DMS114 treated with DMSO at 0.1 percent for 48 hours (cell line): Measurements from ENCODE around the gene WWP2.
"Not testable (repeated sequence)": the region's sequence is repeated elsewhere in the genome, so short reads cannot be mapped to it uniquely, and the experiment has no call there.

Experiments
- DNase-seq: peaks from one replicate; lab custom pipeline; 2025; ENCODE audit not compliant: unreplicated experiment; lab: John Stamatoyannopoulos, UW

WWP2 gene

DNA sequence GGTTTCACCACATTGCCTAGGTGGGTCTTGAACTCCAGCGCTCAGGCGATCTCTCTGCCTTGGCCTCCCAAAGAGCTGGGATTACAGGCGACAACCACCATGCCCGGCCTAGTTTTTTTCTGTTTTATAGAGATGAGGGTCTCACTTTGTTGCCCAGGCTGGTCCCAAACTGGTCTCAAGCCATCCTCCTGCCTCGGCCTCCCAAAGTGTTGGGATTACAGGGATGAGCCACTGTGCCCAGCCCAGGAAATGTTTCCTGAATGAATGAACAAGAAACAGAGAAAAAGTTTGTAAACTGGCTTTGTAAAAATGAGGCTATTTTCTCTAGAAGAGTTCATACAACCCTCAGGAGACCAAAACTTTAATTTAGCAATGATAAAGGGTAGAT lies 68.0 kb downstream of the WWP2 start:
- no peak for DNase-seq

DNA sequence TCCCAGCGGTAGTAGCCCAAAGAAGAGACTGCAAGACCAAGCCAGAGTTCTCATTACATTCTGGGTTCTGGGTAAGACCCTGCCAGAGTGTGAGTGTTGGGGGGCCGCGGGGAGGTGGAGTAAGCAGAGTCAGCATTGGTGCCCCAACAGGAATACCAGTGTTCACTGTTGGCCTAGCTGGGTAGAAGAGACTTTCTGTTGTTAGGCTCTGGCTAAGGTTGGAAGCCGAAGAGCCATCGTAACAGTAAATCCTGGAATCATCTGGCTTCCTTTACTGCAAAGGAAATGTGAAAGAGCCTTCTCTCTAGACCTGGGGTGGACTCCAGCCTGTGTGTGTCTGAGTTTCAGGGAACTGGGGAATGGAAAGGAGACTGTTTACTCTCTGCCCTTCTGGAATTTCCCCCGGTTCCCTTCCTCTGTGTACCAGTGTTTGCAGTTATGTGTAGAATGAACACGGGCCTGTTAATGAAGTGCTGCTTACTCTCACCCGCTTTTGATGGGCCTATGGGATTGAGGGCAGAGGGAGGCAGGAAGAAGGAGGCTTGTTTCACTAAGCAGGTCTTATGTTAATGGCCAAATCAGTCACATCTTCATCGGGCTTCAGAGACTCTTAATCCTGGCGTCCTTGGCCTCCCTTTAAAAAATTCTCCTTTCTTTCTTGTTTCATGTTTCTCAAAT lies 68.5 kb downstream of the WWP2 start:
- no peak for DNase-seq

DNA sequence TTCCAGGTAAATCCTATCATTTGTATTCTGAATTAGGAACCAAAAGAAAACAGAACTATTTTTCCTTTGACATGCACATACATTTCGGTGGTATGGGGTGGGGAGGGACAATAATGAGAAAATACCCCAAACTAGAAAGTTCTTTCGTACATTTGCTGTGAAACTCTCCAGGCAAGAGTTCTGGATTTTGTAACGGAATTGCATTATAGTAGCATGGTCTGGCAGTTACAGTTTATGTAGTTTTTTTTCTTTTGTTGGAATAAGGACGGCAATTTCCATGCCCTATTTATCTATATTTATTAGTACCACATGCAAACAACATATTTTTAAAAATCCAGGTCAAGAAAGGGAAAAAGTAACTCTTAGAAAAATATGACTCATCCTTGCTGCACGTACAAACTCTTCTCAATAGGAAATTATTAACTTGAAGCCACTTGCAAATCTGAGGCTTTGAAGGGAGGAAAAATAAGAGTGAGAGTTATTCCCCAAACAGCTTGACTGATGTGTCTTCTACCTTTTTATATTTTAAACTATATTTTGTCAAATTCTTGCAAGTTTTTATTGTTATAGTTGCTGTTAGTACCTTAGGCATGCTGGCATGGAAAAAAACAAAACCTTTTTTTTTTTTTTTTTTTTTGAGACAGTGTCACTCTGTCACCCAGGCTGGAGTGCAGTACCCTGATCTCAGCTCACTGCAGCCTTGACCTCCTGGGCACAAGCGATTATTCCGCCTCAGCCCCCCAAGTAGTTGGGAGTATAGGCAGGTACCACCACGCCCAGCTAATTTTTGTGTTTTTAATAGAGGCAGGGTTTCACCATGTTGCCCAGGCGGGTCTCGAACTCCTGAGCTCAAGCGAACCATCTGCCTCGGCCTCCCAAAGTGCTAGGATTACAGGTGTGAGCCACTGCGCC lies 69.3 kb downstream of the WWP2 start:
- no peak for DNase-seq

DNA sequence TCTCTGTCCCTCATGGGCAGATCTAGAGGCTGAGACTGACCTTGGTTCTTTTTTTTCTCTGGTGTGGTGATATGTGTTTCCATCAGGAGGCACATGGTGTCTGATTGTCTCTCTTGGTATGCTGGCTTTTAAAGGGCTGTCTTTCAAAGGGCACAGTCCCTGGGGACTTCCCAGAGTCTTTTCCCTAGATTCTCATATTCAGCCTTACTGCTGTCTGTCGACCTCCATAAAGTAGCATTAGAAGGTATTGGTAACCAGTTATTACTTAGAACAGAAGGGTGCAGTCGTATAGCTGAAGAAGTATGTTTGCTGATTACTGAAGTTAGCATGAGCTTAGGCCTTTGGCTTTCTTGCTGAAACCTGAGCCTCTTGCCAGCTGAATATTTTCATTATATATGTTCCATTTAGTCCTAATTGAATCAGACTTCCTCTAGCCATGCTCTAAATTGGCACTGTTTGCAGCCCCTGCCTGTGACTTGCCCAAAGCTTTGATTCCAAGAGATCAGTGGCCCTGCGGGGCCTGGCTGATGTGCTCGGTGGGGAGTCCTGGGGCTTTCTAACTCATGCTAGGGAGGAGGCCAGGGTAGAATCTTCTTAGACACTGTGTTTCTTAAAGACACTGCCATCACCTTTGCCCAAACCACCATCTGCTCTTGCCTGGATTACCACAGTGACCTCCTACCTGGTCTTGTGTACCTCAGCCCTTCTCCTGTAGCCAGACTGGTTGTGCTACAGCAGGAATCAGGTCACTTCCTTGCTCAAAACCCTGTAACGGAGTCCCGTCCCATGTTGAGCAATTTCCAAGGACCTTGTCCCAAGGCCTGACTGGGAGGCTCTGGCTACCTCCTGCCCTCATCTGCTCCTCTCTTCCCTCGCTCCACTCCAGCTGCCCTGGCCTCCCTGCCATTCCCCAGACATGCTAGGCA lies 71.5 kb downstream of the WWP2 start:
- DNase-seq, result no peak

DNA sequence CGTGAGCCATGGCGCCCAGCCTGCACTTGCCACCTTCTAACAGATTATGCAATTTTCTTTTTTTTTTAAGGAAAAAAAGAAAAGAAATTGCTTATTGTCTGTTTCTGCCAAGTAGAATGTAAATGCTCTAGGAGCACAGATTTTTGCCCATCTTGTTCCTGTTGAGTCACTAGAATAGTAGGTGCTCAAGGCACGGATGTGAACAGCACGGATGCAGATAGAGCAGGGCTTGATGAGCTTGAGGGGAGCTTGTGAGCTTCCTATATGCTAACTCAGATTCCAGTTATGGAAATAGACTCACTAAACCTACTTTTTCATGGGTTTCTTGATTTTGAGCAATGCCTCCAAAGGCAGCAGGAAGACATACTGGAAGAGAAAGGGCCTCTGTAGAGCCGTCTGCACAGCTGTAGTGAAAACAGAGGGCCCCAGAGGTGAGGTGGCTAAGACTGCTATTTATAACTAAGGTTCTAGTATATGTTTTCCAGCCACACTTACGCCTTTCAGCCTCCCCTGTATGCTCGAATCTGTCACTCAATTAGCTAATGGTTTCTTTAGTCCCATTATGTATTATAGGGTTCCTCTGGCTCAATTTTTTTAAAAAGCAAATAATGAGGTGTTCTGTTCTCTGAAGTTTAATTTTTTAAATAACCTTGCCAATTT lies 72.8 kb downstream of the WWP2 start:
- no peak for DNase-seq

DNA sequence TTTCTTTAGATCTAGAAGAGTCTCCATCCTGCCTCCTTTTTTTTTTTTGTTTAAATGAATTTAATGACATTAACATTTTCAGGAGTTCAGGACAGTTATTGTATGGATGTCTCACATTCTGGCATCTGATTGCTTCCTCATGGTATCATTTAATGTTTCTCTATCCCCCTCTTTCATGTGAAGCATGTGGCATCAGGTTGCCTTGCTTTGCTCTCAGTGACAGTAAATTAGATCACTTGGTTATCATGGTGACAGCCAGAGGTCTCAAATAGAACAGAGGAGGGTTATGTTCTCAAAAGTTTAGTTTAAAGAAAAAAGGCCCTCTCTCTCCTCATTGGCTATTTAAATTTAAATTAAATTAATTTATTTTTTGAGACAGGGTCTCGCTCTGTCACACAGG lies 74.1 kb downstream of the WWP2 start:
- DNase-seq, result no peak

DNA sequence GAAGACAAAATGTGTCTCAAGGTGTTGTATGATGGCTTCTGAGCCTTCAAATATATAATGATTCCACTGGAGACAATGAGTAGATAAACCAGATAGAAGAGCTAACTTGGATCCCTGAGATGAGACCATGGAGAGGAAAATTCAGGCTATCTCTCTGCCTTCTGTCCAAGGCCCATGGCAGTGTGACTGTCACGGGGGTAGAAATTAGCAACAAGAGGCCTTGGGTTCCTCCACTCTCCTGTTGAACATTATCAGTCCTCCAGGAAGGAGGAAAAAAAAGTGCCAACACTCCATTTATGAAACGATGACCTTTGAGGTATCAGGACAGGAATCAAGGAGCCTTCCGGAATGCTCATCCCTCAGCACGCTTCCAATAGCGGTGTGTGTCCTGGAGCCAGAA lies 75.2 kb downstream of the WWP2 start:
- DNase-seq, result no peak

DNA sequence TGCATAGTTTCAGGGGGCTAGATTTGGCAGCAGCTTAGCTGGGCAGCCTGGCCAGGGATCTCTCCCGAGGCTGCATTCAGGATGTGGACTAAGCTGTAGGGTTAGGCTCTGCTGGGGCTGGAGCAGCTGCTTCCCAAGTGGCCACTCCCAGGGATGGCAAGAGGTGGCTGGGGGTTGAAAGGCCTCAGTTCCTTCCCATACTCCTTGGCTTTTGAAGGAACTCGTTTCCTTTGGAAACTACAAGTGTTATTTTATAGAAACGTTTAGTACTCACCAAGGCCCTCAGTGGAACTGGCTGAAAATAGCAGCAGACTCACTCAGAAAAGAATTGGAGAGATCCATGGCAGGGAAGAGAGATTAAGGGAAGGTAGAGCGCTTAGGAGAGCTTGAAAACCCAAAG lies 76.4 kb downstream of the WWP2 start:
- no peak for DNase-seq

DNA sequence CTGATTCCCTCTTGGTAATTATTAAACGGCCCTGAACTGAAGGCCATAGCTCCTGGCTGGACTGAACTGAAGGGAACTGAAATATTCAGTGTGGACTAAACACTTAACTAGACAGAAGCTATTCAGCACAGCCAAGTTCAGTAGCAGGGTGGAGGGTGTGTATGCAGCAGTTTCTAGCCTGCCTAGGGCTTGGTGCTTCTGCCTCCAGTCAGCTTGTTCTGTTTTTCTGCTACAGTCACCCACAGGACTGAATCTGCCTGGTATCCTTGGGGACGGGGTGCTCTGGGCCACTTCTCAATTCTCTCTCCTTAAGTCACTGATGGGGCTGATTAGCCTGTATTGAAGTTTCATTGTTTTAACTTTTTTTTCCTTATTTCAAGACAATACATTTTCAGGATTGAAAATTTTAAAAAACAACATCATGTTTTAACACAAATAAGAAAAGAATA lies 77.1 kb downstream of the WWP2 start:
- no peak for DNase-seq

DNA sequence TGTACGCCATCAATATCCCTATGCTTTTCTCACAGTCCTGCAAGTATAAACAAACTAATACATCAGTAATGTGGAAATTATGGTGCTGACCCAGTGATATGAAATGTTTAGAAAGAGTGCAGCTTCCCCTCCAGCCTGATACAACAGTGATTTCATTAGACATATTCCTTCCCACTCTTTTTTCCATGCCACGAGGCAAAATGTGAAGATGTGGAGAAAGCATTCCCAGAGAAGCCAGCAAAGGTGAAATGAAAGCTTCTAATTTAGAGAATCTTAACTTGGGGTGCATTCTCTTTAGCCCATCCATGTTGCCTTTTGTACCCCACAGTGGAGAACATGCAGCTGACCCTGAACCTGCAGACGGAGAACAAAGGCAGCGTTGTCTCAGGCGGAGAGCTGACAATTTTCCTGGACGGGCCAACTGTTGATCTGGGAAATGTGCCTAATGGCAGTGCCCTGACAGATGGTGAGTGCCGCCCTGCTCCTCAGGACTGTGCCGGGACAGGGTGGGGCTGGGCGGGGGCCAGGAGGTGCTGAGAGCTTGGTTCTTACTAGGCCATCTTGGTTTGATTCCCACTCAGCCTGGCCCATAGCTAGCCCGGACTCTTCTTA lies 77.8 kb downstream of the WWP2 start:
- DNase-seq, result no peak

DNA sequence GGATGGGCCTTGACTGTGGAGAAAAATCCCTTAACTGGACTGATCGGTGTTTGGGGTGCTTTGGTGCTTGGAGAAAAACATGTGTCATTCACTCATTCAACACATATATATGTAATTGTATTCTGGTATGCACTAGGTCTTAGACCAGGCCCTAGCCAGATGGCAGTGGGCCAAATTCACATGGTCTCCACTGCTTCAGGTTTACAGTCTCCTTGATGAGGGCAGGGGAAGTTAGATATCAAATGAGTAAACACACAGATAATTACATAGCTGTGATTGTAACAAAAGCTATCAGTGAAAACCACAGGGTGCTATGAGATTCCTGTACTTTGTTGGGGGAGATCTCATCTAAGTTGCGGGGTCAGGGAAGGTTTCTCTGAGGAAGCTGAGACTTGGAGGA lies 78.8 kb downstream of the WWP2 start:
- DNase-seq, result no peak

DNA sequence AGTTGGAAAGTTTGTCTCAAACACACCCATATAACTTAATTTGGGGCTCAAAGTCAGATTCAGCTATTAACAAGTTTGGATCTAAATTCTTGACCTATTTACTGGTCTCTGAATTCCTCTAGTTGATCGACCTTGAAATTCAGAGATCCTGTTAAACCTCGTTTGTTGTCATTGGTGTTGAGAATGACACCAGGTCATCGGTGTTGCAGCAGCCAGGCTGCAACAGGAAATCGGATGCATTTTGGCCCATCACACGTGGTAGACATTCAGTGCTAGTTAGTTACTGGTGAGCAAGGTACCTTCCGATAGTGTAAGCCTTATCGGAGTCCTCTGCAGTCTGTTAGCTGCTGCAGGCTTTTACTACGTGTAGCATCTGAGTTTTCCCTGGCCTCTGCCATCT lies 82.3 kb downstream of the WWP2 start:
- no peak for DNase-seq

DNA sequence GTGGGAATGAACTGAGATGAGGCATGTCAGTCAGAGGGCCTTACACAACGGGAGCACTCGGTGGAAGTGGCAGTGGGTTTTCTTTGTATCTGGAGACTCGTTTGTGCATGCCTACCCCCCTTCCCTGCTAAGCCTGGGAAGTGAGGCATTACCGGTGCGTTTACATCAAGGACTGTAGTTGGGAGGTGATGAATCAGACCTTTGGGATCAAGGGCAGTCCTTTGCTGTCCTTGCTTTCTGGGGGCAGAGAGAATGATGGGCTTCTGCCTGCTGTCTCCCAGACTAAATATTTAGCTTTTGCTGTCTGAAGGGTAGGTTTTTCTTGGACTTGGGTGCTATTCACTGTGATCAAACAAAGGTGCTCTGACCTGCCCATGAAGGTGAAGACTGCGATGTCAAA lies 83.0 kb downstream of the WWP2 start:
- no peak for DNase-seq

DNA sequence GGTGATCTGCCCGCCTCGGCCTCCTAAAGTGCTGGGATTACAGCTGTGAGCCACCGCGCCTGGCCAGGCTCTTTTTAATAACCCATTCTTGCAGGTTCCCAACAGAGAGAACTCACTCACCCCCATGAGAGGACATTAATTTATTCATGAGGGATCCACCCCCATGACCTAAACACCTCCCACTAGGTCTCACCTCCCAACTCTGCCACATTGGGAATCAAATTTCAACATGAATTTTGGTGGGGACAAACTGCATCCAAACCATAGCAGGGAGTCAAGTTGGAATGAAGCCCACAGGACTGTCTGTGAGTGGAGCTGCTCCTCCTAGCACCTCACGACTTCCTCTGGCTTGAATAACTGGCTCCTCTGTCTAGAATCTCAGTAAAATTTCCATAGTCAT lies 85.5 kb downstream of the WWP2 start:
- no peak for DNase-seq

DNA sequence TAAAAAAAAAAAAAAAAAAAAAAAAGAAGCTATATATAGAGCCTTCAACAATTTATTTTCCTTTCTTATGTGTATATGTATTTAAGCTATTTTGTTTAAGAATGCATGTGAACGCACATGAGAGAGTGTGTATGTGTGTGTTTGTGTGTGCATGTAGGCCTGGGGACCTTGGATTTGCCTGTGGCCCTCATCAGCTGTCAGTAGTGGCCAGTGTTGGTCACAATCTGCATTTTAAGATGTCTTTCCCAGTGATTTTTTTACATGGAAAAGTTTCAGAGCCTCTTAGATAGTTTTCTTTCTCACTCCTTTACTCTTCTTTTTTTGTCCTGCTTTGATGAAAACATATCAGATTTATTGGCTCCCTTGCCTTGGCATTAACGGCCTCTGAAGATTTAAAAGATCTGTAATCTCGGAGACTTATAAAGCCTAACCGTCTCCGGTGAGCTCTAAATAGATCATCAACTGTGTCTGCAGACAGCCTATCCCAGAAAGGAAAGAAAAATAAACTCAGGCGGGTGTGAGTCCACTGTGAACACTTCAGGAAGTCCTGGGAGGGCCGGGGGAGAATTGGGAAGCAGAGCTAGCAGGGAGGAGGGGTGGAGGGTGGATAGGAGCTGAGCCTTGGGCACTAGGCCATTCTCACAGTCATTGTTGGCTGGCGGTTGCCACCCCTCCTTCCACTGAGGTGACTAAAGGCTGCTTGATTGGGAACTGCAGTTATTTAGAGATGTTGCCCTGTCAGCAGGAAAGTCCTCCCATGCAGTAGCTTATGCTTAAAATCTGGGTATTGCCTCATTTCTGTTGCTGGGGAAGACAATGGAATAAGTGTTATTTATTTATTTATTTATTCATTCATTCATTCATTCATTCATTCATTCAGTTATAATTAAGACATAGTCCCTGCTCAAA lies 86.8 kb downstream of the WWP2 start:
- no peak for DNase-seq

DNA sequence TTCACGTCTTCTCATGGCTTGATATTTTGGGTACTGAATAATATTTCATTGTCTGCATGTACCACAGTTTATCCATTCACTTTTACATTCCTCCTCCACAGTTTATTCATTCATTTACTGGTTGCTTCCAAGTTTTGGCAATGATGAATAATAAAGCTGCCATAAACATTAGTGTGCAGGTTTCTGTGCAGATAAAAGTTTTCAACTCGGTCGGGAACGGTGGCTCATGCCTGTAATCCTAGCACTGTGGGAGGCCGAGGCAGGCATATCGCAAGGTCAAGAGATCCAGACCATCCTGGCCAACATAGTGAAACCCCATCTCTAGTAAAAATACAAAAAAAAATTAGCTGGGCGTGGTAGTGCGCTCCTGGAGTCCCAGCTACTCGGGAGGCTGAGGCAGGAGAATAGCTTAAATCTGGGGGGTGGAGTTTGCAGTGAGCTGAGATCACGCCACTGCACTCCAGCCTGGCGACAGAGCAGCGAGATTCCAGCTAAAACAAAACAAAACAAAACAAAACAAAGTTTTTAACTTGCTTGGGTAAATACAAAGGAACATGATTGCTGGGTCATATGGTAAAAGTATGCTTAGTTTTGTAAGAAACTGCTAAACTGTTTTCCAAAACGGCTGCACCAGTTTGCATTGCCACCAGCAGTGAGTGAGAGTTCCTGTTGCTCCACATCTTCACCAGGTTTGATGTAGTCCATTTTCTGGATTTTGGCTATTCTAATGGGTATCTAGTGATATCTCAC lies 89.5 kb downstream of the WWP2 start:
- no peak for DNase-seq

DNA sequence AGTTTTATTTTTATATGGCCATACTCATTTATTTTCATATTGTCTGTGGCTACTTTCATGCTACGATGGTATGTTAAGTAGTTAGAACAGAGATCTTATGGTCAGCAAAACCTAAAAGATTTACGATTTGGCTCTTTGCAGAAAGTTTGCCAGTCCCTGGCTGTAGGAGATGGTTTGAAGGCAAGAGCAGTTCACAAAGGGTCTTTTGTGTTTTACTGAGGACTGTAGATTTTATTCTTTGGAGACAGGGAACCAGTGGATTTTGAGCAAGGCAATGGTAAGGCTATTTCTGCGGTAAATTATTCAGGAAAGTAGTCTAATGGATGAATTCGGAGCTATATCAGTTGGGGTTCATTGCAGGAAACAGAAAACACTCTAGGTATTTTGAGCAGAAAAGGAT lies 90.7 kb downstream of the WWP2 start:
- no peak for DNase-seq

DNA sequence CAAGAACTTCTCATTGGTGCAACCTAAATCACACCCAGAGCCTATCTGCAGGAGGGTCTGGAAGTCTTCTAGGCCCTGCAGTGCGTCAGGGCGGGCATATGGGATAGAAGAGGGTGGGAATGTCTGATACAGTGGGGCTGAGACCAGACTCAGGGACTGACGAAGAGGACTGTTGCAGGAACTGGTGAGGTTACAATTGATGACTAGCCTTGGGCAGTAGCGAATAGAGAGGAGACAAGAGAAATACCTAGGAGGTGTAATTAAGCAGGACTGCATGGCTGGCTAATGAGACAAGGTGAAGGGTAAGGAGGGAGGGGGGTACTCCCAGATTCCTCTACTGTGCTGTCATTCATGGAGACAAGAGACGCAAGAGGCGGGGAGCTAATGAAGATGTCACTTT lies 91.3 kb downstream of the WWP2 start:
- DNase-seq, result no peak

DNA sequence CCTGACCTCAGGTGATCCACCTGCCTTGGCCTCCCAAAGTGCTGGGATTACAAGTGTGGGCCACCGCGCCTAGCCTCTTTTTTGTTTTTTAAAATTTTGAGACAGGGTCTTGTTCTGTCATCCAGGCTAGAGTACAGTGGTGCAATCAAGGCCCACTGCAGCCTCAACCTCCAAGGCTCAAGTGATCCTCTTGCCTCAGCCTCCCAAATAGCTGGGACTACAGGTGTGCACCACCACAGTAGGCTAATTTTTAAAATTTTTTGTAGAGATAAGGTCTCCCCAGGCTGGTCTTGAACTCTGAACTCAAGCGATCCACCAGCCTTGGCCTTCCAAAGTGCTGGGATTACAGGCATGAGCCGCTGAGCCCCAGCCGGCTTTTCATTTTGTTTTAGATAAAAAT lies 92.6 kb downstream of the WWP2 start:
- DNase-seq, result not testable (repeated sequence)
